Smooth muscle cell of the brain vasculature (primary cell): ENCODE results near the gene INTS1.
"Not testable (repeated sequence)": the region's sequence is repeated elsewhere in the genome, so short reads cannot be mapped to it uniquely, and the experiment has no call there.

Experiments
- DNase-seq: peaks from one replicate; pipeline ENCODE4 v3.0.0-alpha.2; 2012; ENCODE audit warnings: low read depth, low spot score

Gene INTS1

DNA sequence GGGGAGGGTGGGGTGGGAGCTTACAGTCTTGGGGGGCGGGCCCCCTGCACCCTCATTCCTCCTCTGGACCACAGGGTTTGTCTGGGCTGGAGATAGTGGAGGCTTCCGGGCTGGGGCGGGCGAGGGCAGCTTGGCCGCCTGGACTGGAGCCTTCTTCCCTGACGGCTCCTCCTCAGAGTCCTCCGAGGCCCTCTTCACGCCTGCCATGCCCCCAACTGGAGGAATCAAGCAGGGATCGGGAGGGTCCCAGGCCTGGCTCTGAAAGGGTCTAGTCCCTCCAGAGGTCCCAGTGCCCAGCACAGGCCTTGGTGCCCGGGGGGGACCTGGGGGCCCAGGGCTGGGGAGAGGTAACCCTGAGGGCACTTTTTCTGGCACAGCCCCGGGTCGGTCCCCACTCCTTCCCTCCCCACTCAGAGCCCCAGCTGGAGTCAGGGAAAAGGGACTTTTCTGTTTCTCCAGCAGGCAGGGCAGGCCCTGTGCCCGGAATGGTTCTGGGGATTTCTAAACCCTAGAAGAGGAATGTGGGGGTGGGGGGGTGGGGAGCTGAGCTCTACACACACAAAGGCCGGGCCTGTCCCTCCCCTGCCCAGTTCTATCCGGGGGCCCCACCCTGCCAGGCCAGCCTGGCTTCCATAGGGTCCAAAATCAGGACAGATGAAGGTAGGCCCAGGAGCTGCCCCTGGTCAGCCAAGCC, 56.5 kb downstream of the INTS1 start:
- DNase-seq = no peak

DNA sequence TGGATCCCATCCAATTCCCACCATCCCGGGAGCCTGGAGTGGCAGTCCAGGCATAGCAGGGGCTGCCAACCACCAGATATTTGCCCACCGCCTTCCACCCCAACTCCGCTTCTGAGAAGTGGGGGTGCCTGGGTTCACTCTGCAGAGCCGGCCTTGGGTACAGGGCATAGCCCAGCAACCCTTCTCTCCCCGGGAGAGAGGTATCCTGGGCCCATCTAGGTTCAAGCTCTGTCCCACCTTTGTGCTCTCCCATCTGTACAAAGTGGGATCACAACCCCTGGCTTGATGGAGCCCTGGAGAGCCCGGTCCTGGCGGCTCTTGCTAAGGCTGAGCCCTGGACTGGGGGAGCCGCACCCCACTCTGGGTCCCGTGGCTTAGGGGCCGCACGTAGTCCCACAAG, 57.1 kb downstream of the INTS1 start:
- no peak for DNase-seq

DNA sequence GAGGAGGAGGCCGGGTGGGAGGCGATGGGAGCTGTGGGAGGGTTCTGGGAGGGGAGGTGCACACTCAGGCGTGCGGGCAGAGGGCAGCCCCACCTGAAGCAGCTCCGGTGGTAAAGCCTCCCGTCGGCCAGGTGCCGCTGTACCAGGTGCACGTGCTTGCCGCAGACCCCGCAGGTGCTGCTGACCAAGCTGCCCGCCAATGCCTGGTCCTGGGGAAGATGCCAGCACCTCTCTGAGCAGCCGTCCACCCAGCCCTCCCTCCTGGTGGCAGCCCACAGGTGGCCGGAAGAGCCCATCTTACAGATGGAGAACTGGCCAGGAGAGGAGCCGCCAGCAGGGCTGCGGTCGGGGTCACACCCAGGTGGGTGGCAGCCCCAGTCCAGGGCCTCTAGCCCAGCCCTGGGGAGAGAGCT, 57.6 kb downstream of the INTS1 start:
- no peak for DNase-seq

DNA sequence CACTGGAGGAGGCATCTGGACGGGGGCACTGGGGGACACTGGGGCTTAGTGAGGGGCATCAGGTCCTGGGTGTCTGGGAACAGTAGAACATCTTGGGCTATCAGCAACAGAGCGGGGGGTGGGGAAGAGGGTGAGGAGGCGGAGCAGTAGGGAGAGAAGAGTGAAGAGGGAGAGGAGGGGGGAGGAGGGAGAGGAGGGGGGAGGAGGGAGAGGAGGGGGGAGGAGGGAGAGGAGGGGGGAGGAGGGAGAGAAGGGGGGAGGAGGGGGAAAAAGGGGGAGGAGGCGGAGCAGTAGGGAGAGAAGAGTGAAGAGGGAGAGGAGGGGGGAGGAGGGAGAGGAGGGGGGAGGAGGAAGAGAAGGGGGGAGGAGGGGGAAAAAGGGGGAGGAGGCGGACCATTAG, 58.2 kb downstream of the INTS1 start:
- DNase-seq = not testable (repeated sequence)

DNA sequence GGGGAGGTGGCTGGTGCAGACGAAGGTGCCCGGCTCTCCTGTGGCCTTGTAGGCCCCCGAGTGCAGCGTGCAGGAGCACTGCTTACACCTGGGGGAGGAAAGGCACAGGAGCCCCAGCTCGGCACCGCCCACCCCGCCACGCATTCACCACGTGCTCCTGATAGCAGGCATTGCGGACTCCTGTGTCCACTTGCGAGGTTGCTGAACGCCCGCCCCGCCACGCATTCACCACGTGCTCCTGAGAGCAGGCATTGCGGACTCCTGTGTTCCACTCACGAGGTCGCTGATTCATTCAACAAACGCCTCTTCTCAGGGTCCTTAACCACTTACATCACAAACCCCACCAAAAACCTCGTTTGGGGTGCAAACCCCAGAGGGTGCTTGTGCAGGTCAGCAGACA, 58.8 kb downstream of the INTS1 start:
- DNase-seq = no peak

DNA sequence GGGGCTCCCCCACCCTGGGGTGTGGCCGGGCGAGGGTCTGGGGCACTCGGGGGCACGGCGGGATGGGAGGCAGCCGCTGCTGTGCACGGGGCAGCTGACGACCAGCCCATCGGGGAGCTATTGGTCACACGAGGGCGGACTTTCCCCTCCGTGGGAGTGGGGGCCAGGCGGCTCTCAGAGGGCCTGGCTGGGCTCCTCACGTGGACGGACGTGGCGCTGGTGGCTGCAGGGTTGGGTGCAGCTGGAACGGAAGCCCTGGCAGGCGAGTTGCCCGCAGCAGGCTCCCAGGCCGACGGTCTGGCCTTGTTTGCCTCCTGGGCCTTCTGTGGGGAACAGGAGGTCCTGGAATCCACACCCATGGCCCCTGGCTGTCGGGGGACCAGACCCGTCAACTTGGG, 59.3 kb downstream of the INTS1 start:
- DNase-seq = no peak

DNA sequence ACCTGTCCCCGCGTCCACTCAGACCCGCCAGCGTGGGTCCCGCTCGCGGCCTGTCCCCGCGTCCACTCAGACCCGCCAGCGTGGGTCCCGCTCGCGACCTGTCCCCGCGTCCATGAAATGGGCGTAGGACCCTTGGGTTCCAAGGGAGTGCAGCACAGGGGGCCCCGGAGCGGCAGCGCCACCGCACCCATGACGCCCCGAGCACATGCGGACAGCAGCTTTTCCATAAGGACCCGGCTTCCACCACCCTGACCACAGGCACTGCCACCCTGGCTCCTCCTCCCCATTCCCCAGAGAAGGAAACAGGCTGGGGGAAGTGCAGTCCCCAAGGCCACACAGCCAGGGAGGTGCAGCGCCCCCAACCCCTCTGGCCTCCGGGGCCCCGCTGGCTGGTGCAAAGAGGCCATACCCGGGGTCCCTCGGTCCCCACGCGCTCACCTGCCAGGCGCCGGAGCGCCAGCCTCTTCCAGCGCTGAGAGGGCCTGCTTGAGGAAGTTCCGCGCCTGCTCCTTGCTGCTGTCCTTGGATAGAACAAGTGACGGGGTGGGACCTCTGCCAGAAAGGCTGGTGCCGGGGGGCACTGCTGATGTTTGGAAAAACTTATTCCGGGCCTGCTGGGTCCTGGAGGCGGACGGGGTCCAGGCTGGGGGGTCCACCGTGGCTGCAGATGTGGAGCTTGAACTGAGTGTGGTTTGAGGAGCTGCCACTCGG, 59.8 kb downstream of the INTS1 start:
- DNase-seq = no peak

DNA sequence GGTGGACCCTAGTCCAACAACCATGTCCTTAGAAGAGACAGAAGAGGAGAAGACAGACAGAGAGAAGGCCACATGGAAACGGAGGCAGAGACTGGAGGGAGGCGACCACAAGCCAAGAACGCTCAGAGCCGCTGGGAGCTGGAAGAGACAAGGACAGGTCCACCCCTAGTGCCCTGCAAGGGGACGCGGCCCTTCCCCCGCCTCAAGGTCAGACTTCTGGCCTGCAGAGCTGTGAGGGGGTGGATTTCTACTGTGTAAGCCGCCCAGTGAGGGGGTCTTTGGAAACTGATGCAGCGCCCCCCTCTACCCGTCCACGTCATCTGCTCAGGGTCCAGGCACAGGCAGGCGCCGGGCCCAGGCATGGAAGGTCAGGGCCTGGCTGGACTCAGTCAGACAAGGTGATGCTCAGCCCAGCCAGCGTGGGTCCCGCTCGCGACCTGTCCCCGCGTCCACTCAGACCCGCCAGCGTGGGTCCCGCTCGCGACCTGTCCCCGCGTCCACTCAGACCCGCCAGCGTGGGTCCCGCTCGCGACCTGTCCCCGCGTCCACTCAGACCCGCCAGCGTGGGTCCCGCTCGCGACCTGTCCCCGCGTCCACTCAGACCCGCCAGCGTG, 60.5 kb downstream of the INTS1 start:
- DNase-seq = not testable (repeated sequence)

DNA sequence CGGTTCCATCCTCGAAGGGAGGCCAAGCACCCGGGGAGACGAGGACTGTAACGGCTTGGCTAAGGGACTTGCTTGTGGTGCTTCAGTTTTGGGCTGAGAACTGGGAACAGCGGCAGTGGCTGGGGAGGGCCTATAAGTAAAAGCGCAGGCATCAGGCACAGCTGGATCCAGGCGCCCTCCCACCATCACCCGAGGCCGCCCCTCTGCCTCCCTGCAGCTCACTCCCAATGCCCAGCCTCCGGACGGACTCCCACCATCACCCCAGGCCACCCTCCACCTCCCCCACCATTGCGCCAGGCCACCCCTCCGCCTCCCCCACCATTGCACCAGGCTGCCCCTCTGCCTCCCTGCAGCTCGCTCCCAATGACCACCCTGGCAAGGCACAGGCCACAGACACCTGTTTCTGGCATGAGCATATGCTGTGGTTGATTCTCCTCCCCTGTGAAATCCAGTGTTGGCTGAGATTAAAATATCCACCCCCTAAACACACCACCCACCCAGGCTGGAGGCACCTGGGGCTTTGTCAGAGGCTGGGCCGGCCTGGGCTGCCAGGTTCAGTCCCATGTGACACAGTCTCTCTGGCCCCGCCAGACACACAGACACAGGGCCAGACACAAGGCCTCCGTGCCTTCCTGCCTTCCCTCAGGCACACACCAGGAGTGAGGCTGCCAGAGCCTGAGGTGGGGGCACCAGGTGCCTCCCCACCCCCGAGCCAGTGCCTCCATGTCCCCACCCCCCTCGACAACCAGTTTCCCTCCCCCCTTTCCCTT, 61.6 kb downstream of the INTS1 start:
- no peak for DNase-seq

DNA sequence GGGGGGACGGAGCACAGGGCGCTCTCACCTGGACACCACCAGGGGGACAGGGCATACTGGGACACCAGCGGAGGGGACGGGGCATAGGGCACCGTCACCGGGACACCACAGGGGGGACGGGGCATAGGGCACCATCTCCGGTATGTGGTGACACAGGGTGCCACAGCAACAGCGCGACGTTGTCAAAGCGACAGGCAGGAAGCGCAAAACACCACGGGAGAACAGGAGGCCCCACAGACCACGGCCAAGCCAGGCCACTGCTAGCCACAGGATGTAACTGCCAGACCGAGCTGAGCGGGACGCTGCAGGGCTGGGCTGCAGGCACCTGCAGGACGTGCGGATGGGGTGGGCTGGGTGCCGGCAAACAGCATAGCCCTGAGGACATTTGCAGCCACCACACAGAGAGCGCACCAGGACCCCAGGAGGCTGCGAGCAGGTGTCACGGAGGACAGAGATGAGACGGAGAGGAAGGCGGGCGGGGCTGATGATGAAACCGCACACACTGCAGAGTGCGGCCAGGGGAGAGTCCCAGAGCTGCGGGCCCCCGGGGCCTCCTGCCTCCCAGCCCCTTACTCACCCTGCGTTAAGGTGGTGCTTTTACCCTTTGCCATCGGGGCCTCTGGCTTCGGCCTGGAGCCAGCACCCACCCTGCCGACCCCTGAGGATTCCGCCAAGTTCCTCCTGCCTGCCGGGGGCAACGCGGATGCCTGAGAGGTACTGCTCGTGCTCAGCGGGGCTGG, 62.4 kb downstream of the INTS1 start:
- DNase-seq = no peak

DNA sequence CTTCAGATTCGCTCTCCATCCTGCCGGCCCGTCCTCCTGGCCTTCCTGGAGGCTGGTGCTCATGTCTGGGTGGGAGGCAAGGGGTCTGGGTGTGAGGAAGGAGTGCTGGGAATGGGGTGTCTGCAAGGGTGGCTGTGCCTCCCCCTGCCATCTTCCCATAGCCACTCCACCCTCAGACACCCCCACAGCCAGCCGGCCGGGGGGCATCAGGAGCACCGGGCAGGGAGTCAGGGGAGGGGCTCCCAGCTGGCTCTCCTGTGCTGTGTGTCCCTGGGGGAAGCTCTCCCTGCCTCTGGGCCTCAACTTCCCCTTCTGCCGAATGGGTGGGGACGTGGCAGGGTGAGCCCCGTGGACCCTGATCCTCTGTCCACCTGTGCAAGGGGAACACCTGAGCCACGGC, 63.6 kb downstream of the INTS1 start:
- no peak for DNase-seq

DNA sequence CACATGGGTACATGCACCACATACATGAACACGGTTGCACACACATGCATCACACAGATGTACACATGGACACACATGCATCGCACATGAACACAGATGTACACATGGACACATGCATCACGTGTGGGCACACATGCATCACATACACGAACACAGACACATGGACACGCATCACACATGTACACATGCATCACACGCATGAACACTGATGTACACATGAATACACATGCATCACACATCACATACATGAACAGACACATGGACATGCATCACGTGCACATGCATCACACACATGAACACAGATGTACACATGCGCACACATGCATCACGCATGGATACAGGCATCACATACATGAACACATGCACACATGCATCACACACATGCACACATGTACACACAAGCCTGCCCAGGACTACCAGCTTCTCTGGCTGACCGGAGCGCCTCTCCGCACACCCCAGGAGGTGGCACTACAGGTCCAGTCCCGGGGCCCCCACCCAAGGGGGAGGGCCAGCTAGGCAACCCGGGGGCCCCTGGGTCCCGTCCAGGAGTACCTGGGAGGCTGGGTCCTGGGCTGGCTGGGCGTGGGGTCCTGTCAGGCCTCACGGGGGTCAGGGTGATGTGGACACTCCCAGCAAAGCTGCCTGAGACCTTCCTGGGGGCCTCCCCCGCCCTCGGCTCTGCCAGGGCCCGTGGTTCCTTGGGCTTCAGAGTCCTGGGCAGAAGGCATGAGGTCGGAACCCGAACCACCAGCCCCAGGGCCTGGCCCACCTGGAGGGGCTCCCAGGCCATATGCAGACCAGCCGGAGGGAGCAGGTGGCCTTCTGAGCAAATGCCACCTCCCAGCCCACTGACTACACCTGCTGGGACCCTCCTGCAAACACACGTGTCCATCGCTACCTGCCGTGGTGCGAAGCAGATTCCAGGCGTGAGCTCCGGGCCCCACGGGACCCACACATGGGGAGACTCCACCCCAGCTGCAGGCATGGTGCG, 64.5 kb downstream of the INTS1 start:
- no peak for DNase-seq

DNA sequence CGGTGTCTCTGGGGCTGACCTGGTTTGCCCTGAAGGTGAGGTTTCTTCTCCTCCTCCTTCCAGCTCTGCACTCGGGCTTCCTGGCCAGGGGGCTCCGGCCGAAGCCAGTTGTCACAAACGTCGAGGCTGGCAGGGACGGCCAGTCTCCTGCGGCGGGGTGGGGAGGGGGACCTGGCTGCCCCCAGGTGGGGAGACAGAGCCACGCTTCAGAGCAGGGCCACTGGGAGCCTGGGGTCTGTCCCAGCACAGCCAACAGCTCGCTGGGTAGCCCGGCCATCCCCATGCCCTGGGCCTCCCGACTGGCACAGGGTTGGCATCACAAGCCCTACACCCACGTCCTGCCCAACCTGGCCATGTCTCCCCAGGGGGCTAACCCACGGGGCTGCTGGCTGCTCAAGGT, 65.4 kb downstream of the INTS1 start:
- DNase-seq = no peak

DNA sequence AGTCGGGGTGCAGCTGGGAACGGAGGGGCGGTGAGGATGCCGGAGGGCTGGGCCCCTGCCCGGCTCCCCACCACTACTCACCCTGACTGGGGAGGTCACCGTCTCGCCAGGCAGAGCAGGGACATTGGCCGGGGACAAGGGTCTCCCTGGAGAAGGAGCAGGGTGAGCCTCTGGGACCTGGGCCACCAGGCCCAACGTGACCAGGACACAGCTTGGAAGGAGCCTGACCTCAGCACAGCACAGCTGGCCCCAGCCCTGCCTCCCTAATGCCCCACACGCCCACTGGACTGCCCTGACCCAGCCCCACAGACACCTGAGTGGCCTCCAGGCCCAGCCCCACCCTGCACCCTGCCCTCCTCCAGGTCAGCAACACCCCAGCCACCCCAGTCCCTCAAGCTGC, 66.0 kb downstream of the INTS1 start:
- DNase-seq = no peak

DNA sequence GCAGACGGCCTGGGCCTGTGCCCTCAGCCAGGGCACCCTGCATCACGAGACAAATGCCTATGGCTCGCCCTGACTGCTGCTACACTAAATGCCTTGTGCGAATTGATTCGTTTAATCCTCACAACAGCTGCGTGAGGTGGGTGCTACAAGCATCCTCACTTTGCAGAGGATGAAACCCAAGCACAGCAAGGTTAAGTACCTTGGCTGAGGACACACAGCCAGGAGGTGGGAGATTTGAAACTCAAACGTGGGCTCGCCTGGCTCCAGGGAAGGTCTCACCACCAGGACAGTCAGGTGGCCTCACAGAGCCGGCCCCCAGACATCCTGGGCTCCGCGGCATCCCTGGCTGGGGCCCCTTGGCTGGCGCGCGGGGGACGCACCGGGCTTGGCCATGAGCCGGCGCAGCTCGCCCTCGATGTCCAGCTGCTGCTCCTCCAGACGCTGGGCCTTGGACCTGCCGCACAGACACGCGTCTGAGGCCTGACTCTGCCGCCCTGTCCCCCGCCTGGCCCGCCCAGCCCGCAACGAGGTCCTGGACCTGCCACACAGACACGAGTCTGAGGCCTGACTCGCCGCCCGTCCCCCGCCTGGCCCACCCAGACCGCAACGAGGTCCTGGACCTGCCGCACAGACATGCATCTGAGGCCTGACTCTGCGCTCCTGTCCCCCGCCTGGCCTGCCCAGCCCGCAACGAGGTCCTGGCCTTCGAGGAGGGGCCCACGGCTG, 66.9 kb downstream of the INTS1 start:
- DNase-seq = no peak

DNA sequence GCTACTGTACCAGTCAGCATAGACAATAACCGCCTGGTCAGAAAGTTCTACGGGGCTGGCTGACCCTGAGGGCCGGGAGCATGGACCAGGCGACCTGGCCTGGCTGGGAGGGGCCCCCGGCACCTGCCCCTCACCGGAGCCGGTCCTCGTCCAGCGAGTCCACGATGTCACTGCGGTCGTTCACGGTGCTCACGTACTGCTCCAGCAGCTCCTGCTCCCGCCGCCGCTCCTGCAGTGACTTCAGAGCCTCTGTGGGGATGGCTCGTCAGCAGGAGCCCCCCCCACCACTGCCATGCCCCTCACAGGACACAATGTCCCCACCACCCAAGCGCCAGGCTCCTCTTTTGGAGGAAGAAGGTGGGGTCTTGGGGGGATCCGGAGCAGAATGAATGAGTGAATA, 67.6 kb downstream of the INTS1 start:
- no peak for DNase-seq

DNA sequence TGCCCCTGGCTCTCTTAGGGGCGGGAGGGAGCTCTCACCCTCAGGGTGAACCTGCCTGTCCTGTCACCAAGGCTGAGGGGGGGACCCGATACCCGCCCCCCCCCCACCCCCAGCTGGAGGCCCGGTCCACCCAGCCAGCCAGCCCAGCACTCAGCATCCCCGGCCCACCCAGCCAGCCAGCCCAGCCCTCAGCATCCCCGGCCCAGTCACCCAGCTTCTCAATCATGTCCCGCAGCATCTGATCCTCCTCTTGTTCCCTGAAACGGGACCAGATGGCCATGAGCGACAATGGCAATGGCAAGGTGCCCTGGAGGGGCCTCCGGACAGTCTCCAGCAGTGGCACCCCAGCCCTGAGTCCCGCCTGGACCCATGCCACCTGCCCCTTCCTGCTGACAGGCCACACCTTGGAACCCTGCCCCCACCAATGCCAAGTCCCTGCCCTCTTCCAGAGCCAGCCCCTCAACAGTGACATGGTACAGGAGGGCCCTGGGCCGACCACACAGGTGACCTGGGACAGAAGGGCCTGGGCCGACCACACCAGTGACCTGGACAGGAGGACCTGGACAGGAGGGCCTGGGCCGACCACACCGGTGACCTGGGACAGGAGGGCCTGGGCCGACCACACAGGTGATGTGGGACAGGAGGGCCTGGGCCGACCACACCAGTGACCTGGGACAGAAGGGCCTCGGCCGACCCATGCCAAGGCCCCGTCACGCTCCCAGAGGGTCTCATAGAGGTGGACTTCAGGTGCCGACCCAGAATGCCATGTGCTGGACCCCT, 69.1 kb downstream of the INTS1 start:
- DNase-seq = no peak

DNA sequence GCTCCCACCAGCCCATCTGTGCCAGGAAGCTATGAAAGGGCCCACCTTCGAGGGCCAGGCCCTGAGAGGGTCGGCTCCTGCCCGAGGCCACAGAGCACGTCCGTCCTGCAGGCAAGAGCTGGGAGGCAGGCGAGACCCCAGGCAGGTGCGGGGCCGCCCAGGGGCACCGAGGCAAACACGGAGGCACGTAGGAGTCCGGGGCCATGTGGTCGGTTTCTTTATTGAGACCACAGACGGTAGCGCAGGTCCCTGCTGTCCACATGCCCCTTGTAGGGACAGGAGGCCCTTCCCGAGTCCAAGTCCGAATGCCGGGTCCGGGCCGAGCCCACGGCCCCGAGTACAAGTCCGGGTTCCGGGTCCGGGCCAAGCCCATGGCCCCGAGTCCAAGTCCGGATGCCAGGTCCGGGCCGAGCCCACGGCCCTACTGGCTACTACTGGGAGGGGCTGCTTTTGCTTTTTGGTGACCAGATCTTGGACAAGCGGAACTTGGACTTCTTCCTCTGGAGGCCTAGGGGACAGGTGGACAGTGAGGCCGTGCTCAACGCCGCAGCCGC, 69.9 kb downstream of the INTS1 start:
- DNase-seq = no peak
